ENCODE results near the gene ZDHHC7.

GRCh38 chr16:84964386-84965128 lies 46.8 kb downstream of the ZDHHC7 start:
- TF ChIP-seq CTCF (IDR thresholded peaks at IDR 0.05): no peak
- TF ChIP-seq ZFX (IDR thresholded peaks at IDR 0.05; ENCODE audit: borderline replicate concordance): no peak
